ENCODE data around the gene LIX1L. TPM values are rescaled to one million over a fixed set of nuclear protein-coding genes. Genes with fewer than 3 reads are reported as not detected.
A peak's percentile ranks its signal among the peaks of the same experiment; 100 is the strongest.

The LIX1L gene
- total and polyA plus RNA-seq, 4 experiments from 2014 or later: 35.3 to 66.1 (median 50.1) TPM

DNA sequence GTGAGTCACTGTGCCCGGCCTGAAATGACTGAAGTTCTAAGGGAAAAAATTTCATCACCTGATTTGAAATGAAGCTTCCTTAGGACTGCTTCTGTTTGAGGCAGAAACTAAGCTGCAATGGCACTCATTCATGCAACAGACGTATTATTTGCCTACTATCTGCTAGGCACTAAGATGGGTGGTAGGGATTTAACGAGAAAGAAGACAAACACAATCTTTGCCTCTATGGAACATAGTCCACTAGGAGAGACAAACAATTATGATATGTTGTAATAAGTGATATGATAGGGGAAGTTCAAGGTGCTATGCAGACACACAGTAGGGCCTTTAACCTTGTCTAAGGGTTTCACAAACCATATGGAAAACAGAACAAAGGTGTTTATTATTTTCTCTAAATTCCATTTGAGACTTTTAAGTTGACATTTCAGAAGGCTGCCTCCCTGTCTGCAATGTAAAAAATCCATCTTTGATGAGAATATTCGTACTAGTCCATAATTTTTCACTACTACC, 11.3 kb downstream of the LIX1L start:
- H3K27ac ChIP-seq (ENCODE audit: low read depth, low read length): no peak overlapping the region
- H3K36me3 ChIP-seq (ENCODE audit: insufficient read depth, low read length): peaks cover 30% of the 10 kb centered on the region
- no peaks in the 10 kb centered on the region for H3K27me3 Mint-ChIP-seq
- no peaks in the 10 kb centered on the region for H3K27me3 ChIP-seq (ENCODE audit: insufficient read depth, low read length)
- no peaks in the 10 kb centered on the region for H3K9me3 Mint-ChIP-seq
- ChIA-PET CTCF (ENCODE audit: partially characterized antibody) (interaction anchor here (0.6 to 1.6 kb wide), 3 partner anchors 17 to 78 kb away, joined by 3 read pairs; partner anchors contain the start of genes ANKRD34A and POLR3GL), POLR2A (ENCODE audit: partially characterized antibody) (interaction anchor here (2.1 kb wide), 1 partner anchor 18 kb away, joined by 5 read pairs; the partner anchor contains the start of genes ANKRD34A and POLR3GL)
- intact Hi-C loops (cut with micrococcal nuclease): no loop called here
- H3K36me3 Mint-ChIP-seq: peaks cover 35 to 64% of the 10 kb centered on the region in 2 donors
- H3K9me3 ChIP-seq (ENCODE audit: control insufficient read depth in 1 of 2, low read length in 2 of 2): no peaks in the 10 kb centered on the region
- no peak for DNase-seq
- no peak overlapping the region for H3K4me3 ChIP-seq (ENCODE audit: low read length in 2 of 2)
- peaks cover 26 to 51% (median 30%) of the 10 kb centered on the region in 4 donors for H3K4me1 Mint-ChIP-seq
- H3K4me1 ChIP-seq (ENCODE audit: insufficient read depth, low read length): peaks cover 35% of the 10 kb centered on the region
- no peak overlapping the region for H3K4me3 Mint-ChIP-seq
- H3K27ac Mint-ChIP-seq: peak overlapping the region in 3 of 7 donors; percentile 0 to 76 (median 25)

DNA sequence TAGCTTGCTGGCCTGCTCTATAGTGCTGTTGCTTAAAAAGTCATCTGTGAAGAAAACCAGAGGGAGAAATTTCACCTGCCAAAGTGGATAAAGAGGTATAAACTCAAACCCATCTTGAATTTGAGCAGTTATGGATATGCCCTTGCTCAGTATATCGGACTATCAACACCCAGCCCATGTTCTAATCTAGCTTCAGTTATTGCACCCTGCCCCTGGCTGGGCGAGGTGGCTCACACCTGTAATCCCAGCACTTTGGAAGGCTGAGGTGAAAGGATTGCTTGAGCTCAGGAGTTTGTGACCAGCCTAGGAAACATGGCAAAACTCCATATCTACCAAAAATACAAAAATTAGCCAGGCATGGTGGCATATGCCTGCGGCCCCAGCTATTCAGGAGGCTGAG, 13.3 kb downstream of the LIX1L start:
- Histone ChIP-seq H3K4me1 (ENCODE audit: insufficient read depth, low read length) (peaks cover 16% of the 10 kb centered on the region), H3K9me3 (ENCODE audit: control insufficient read depth in 1 of 2, low read length in 2 of 2) (no peaks in the 10 kb centered on the region), H3K27me3 (ENCODE audit: insufficient read depth, low read length) (no peaks in the 10 kb centered on the region), H3K4me3 (ENCODE audit: low read length in 2 of 2) (no peak overlapping the region), H3K36me3 (ENCODE audit: insufficient read depth, low read length) (peaks cover 34% of the 10 kb centered on the region), H3K27ac (ENCODE audit: low read depth, low read length) (no peak overlapping the region)
- Mint-ChIP-seq H3K27ac (peak overlapping the region in 4 of 7 donors; percentile 3 to 42 (median 9)), H3K36me3 (peaks cover 30 to 64% of the 10 kb centered on the region in 2 donors), H3K9me3 (no peaks in the 10 kb centered on the region), H3K27me3 (no peaks in the 10 kb centered on the region), H3K4me3 (no peak overlapping the region), H3K4me1 (peaks cover 15 to 33% (median 17%) of the 10 kb centered on the region in 4 donors)
- ChIA-PET POLR2A (ENCODE audit: partially characterized antibody) (interaction anchor here (2.1 to 2.7 kb wide), 2 partner anchors 17 to 26 kb away, joined by 6 to 13 read pairs; partner anchors contain the start of genes PEX11B and RBM8A), CTCF (ENCODE audit: partially characterized antibody) (interaction anchor here (0.7 to 1.6 kb wide), 3 partner anchors 17 to 99 kb away, joined by 3 to 5 read pairs (median 3); partner anchors contain the start of genes NUDT17 and RBM8A)
- intact Hi-C loops (cut with micrococcal nuclease): no loop called here
- no peak for DNase-seq

DNA sequence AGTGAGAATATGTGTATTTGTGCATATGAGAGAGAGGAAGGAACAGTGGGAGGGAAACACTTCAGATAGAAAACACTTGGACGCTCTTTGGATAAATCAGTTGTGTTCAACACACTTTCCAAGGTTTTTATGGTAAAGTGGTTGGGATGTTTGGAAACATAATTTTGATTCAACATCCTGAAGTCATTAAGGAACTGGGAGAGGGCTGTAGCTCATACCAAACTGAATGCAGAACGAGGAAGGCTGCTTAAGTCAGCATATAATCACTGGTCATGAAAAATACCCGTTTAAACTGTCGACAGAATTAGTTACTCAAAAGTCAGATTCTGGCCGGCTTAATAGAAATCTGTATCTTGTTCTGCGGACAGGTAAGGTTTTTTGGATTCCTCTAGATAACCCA, 14.9 kb downstream of the LIX1L start:
- Mint-ChIP-seq H3K27ac (peak overlapping the region in 3 of 7 donors; percentile 41 to 80 (median 42)), H3K36me3 (peaks cover 25 to 59% of the 10 kb centered on the region in 2 donors), H3K9me3 (no peaks in the 10 kb centered on the region), H3K4me3 (peak overlapping the region in 1 of 8 donors; percentile 63), H3K27me3 (no peaks in the 10 kb centered on the region), H3K4me1 (peaks cover 7 to 17% (median 8%) of the 10 kb centered on the region in 4 donors)
- Histone ChIP-seq H3K36me3 (ENCODE audit: insufficient read depth, low read length) (peaks cover 34% of the 10 kb centered on the region), H3K4me1 (ENCODE audit: insufficient read depth, low read length) (peaks cover 2% of the 10 kb centered on the region), H3K9me3 (ENCODE audit: control insufficient read depth in 1 of 2, low read length in 2 of 2) (no peaks in the 10 kb centered on the region), H3K27me3 (ENCODE audit: insufficient read depth, low read length) (no peaks in the 10 kb centered on the region), H3K4me3 (ENCODE audit: low read length in 2 of 2) (no peak overlapping the region), H3K27ac (ENCODE audit: low read depth, low read length) (no peak overlapping the region)
- ChIA-PET POLR2A (ENCODE audit: partially characterized antibody) (interaction anchor here (1.3 to 2.7 kb wide), 4 partner anchors 11 to 34 kb away, joined by 3 to 13 read pairs (median 4); partner anchors contain the start of gene RBM8A), CTCF (ENCODE audit: partially characterized antibody) (interaction anchor here (1.9 kb wide), 1 partner anchor 34 kb away, joined by 5 read pairs; no protein-coding TSS in a partner anchor)
- no peak for DNase-seq
- intact Hi-C loops (cut with micrococcal nuclease): no loop called here

DNA sequence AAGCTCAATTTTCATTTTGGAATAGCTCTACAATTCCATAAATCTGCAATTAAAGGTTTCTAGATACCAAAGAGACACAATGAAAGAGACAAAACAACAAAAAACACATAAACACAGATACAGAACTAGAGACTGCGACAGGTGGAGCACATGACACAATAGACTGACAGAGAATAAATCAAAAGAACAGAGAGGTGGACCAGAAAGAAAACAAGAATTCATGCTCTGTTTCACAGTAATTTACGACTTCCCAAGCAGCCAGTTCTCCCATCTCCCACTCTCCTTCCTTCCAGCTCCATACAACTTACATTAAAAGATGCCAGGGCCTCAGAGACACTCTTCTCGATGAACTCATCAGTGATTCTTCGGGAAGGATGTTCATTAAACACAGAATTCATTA, 15.4 kb downstream of the LIX1L start:
- POLR2A ChIA-PET (ENCODE audit: partially characterized antibody): interaction anchor here (1.3 to 2.7 kb wide), 3 partner anchors 10 to 35 kb away, joined by 3 to 13 read pairs (median 5); partner anchors contain the start of gene RBM8A
- peaks cover 25 to 62% of the 10 kb centered on the region in 2 donors for H3K36me3 Mint-ChIP-seq
- H3K36me3 ChIP-seq (ENCODE audit: insufficient read depth, low read length): peaks cover 33% of the 10 kb centered on the region

DNA sequence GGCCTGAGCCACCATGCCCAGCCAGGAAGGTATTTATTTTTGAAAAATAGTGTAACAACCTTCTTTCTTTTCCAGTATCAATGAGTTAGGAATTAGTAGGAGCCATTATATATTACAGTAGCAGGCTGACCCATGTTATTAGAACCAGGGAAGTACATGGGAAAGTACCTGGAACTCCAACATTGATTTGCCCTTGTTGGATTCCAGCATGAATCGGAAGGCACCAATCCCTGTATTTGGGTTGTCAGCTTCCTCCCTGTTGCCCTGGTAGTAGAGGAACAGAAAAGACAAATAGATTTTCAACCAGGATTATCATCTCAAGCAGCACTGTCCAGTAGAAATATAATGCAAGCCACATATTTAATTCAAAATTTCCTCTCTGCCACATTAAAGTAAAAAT, 20.4 kb downstream of the LIX1L start:
- ChIA-PET CTCF (ENCODE audit: partially characterized antibody) (interaction anchor here (1.6 kb wide), 1 partner anchor 92 kb away, joined by 3 read pairs; the partner anchor contains the start of gene NUDT17), POLR2A (ENCODE audit: partially characterized antibody) (interaction anchor here (1.6 to 2.0 kb wide), 3 partner anchors 10 to 18 kb away, joined by 5 to 16 read pairs (median 9); partner anchors contain the start of genes PEX11B and RBM8A)
- Histone ChIP-seq H3K27me3 (ENCODE audit: insufficient read depth, low read length) (no peaks in the 10 kb centered on the region), H3K36me3 (ENCODE audit: insufficient read depth, low read length) (peaks cover 26% of the 10 kb centered on the region), H3K4me3 (ENCODE audit: low read length in 2 of 2) (no peak overlapping the region), H3K4me1 (ENCODE audit: insufficient read depth, low read length) (peaks cover 16% of the 10 kb centered on the region), H3K9me3 (ENCODE audit: control insufficient read depth in 1 of 2, low read length in 2 of 2) (no peaks in the 10 kb centered on the region), H3K27ac (ENCODE audit: low read depth, low read length) (no peak overlapping the region)
- no peak for DNase-seq
- H3K27me3 Mint-ChIP-seq: no peaks in the 10 kb centered on the region
- H3K27ac Mint-ChIP-seq: peak overlapping the region in 1 of 7 donors; percentile 70
- peaks cover 32 to 53% of the 10 kb centered on the region in 2 donors for H3K36me3 Mint-ChIP-seq
- intact Hi-C loops (cut with micrococcal nuclease): no loop called here
- H3K4me3 Mint-ChIP-seq: no peak overlapping the region
- no peaks in the 10 kb centered on the region for H3K9me3 Mint-ChIP-seq
- peaks cover 10 to 20% (median 13%) of the 10 kb centered on the region in 4 donors for H3K4me1 Mint-ChIP-seq

More for the DNA sequence above, 15.4 kb downstream of the LIX1L start:
- no peak overlapping the region for H3K4me3 Mint-ChIP-seq
- no peak overlapping the region for H3K27ac ChIP-seq (ENCODE audit: low read depth, low read length)
- H3K4me1 Mint-ChIP-seq: peaks cover 6 to 17% (median 8%) of the 10 kb centered on the region in 4 donors
- no peaks in the 10 kb centered on the region for H3K27me3 Mint-ChIP-seq
- intact Hi-C loops (cut with micrococcal nuclease): no loop called here
- H3K9me3 Mint-ChIP-seq: no peaks in the 10 kb centered on the region
- DNase-seq: no peak
- peak overlapping the region in 3 of 7 donors; percentile 25 to 45 (median 42) for H3K27ac Mint-ChIP-seq
- H3K9me3 ChIP-seq (ENCODE audit: control insufficient read depth in 1 of 2, low read length in 2 of 2): no peaks in the 10 kb centered on the region
- no peaks in the 10 kb centered on the region for H3K27me3 ChIP-seq (ENCODE audit: insufficient read depth, low read length)
- no peaks in the 10 kb centered on the region for H3K4me1 ChIP-seq (ENCODE audit: insufficient read depth, low read length)
- no peak overlapping the region for H3K4me3 ChIP-seq (ENCODE audit: low read length in 2 of 2)
- CTCF ChIA-PET (ENCODE audit: partially characterized antibody): interaction anchor here (1.9 kb wide), 1 partner anchor 35 kb away, joined by 5 read pairs; no protein-coding TSS in a partner anchor

DNA sequence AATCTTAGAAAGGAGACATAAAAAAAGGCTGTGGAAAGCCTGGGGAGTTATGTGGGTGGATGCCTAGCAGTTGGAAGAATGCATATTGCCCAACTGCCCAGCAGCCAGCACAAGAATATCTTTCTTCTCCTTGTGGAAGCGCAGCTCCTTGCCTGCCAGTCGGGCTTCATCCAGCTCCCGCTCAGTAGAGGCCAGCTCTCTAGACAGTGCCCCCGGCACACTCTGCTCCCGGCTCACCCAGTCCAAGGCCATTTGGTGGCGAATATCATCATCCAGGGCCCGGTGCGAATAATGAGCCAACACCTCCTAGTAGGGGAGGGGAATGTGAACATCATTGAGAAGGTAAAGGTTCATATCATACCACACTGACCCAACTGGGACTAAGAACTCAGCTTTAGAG, 21.6 kb downstream of the LIX1L start:
- H3K4me1 Mint-ChIP-seq: peaks cover 16 to 30% (median 22%) of the 10 kb centered on the region in 4 donors
- H3K9me3 ChIP-seq (ENCODE audit: control insufficient read depth in 1 of 2, low read length in 2 of 2): no peaks in the 10 kb centered on the region
- CTCF ChIA-PET (ENCODE audit: partially characterized antibody): interaction anchor here (0.8 to 1.6 kb wide), 2 partner anchors 91 to 96 kb away, joined by 3 read pairs; partner anchors contain the start of gene NUDT17
- no peak for DNase-seq
- intact Hi-C loops (cut with micrococcal nuclease): no loop called here
- H3K36me3 Mint-ChIP-seq: peaks cover 22 to 47% of the 10 kb centered on the region in 2 donors
- no peaks in the 10 kb centered on the region for H3K27me3 ChIP-seq (ENCODE audit: insufficient read depth, low read length)
- H3K27me3 Mint-ChIP-seq: no peaks in the 10 kb centered on the region
- POLR2A ChIA-PET (ENCODE audit: partially characterized antibody): interaction anchor here (1.9 to 2.0 kb wide), 3 partner anchors 9 to 22 kb away, joined by 5 to 16 read pairs (median 8); partner anchors contain the start of genes LIX1L, PEX11B and RBM8A
- no peak overlapping the region for H3K27ac ChIP-seq (ENCODE audit: low read depth, low read length)
- peaks cover 17% of the 10 kb centered on the region for H3K36me3 ChIP-seq (ENCODE audit: insufficient read depth, low read length)
- H3K27ac Mint-ChIP-seq: peak overlapping the region in 2 of 7 donors; percentile 31 to 61
- H3K9me3 Mint-ChIP-seq: no peaks in the 10 kb centered on the region
- no peak overlapping the region for H3K4me3 Mint-ChIP-seq
- no peak overlapping the region for H3K4me3 ChIP-seq (ENCODE audit: low read length in 2 of 2)
- H3K4me1 ChIP-seq (ENCODE audit: insufficient read depth, low read length): peaks cover 24% of the 10 kb centered on the region

DNA sequence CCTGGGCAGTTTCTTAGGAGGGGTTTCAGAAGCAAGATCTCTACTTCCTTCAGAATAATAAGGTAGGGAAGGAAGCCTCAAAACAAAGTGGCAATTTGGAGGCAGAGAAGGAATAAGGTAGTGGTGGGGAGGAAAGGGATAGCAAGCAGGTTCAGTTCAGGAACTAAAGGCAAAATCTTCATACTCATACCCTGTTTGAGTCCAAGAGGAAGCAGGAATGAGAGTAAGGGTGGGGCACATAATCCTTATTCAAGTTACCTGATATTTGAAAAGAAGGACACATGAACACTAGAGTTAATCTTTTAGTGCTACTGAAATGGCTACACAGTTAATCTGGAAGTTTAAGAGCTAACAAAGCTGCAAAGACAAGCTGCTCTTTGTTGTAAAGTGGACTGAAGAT, 22.1 kb downstream of the LIX1L start:
- POLR2A ChIA-PET (ENCODE audit: partially characterized antibody): interaction anchor here (1.9 to 2.0 kb wide), 2 partner anchors 8 to 23 kb away, joined by 8 to 16 read pairs; partner anchors contain the start of genes LIX1L and RBM8A
- Histone ChIP-seq H3K4me1 (ENCODE audit: insufficient read depth, low read length) (peaks cover 24% of the 10 kb centered on the region), H3K27ac (ENCODE audit: low read depth, low read length) (no peak overlapping the region), H3K4me3 (ENCODE audit: low read length in 2 of 2) (no peak overlapping the region), H3K36me3 (ENCODE audit: insufficient read depth, low read length) (peaks cover 17% of the 10 kb centered on the region), H3K27me3 (ENCODE audit: insufficient read depth, low read length) (no peaks in the 10 kb centered on the region), H3K9me3 (ENCODE audit: control insufficient read depth in 1 of 2, low read length in 2 of 2) (no peaks in the 10 kb centered on the region)
- Mint-ChIP-seq H3K4me3 (no peak overlapping the region), H3K27me3 (no peaks in the 10 kb centered on the region), H3K4me1 (peaks cover 16 to 33% (median 26%) of the 10 kb centered on the region in 4 donors), H3K27ac (peak overlapping the region in 4 of 7 donors; percentile 27 to 64 (median 49)), H3K36me3 (peaks cover 22 to 44% of the 10 kb centered on the region in 2 donors), H3K9me3 (no peaks in the 10 kb centered on the region)
- CTCF ChIA-PET (ENCODE audit: partially characterized antibody): no interaction called here
- intact Hi-C loops (cut with micrococcal nuclease): no loop called here
- DNase-seq: no peak

Data from CD4-positive, alpha-beta memory T cell (primary cell).